ENCODE measurements around the gene SMARCC1.

SMARCC1 gene

DNA sequence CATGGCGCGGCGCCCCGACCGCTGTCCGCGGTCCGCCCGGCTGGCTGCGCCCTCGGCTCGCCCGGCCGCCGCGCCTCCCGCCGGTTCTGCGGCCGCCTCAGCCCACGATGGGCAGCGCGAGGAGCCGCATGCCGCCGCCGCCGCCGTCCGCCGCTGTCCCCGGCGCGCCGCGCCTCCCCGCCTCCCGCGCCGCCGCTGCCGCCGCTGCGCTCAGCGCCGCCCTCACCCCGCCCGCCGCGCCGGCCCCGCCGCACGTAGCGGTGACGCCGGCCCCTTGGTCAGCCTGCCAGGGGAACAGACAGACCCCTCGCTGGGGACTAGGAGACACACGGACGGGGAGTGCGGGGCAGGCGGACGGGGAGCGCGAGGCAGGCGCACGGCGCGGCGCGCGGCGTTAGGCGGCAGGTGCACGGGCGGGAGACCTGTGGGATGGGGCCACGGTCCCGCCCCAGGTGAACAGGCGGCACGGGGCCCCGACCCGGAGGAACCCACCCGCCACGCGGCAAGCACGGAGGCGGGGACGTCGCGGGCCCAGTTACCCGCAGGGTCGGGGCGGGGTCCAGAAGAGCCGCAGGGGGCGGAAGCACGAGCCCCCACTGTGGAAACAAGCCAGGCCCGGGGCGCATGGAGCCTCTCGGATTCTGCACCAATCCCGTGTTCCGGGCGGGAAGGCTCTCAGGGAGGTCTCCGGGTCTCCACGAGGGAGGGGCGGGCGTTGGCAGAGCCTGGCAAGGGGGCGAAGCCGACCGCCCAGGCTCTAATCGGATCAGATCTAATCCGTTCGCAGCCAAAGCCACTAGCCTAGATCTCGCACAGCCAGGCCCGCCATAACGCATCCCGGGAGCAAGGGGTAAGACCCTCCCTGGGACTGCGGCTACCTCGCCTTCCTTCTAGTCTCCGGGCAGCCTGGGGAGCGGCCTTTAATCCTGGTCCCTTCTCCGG, 202.7 kb downstream of the SMARCC1 start, which contains the start of gene CSPG5:
Gene CSPG5 (minus strand): TSS at position 175 of the 942 bp plus-strand sequence. CDS start 172 bp downstream, at position 3.
- ChIA-PET POLR2A (no interaction called here), CTCF (no interaction called here)
- Histone ChIP-seq H3K27ac (ENCODE audit: extremely low read depth, low read depth, low read length) (peak within 1 kb of the TSS; percentile 31; the same call in 1 of the 2 replicates), H3K4me3 (ENCODE audit: low read depth, low read length) (peak within 1 kb of the TSS; percentile 48), H3K4me1 (ENCODE audit: control insufficient read depth, insufficient read depth, low read length) (no peaks in the 10 kb centered on the region), H3K36me3 (ENCODE audit: control insufficient read depth in 2 of 2, insufficient read depth in 1 of 2, low read length in 2 of 2) (no peaks in the 10 kb centered on the region), H3K9me3 (ENCODE audit: control insufficient read depth, insufficient read depth, low read depth, low read length) (no peaks in the 10 kb centered on the region)
- TF ChIP-seq SP3 (tag by site-specific recombination; IDR thresholded peaks at IDR 0.05), result 0 out of 2 replicates have a peak, but pooled peaks have one; percentile 52
- TF ChIP-seq ZFHX2 (tag by site-specific recombination; conservative IDR thresholded peaks at IDR 0.05), result peak; percentile 46
- peak; percentile 54 for TF ChIP-seq SP2 (tag by site-specific recombination; IDR thresholded peaks at IDR 0.05)
- TF ChIP-seq ZNF146 (tag by site-specific recombination; IDR thresholded peaks at IDR 0.05), result no peak
- no peak for TF ChIP-seq ZNF239 (tag by site-specific recombination; IDR thresholded peaks at IDR 0.05)
- peak; percentile 62 for TF ChIP-seq PATZ1 (tag by site-specific recombination; IDR thresholded peaks at IDR 0.05)
- peak; percentile 63 for TF ChIP-seq ZIC2 (tag by site-specific recombination; IDR thresholded peaks at IDR 0.05)
- TF ChIP-seq ZNF561 (tag by site-specific recombination; IDR thresholded peaks at IDR 0.05; ENCODE audit: borderline replicate concordance), result peak; percentile 41; the same call in 1 of the 2 replicates
- TF ChIP-seq GLIS2 (tag by site-specific recombination; IDR thresholded peaks at IDR 0.05), result peak; percentile 76
- TF ChIP-seq ZNF292 (tag by site-specific recombination; IDR thresholded peaks at IDR 0.05; ENCODE audit: borderline replicate concordance, low read depth), result no peak
- TF ChIP-seq, protein P1, sequence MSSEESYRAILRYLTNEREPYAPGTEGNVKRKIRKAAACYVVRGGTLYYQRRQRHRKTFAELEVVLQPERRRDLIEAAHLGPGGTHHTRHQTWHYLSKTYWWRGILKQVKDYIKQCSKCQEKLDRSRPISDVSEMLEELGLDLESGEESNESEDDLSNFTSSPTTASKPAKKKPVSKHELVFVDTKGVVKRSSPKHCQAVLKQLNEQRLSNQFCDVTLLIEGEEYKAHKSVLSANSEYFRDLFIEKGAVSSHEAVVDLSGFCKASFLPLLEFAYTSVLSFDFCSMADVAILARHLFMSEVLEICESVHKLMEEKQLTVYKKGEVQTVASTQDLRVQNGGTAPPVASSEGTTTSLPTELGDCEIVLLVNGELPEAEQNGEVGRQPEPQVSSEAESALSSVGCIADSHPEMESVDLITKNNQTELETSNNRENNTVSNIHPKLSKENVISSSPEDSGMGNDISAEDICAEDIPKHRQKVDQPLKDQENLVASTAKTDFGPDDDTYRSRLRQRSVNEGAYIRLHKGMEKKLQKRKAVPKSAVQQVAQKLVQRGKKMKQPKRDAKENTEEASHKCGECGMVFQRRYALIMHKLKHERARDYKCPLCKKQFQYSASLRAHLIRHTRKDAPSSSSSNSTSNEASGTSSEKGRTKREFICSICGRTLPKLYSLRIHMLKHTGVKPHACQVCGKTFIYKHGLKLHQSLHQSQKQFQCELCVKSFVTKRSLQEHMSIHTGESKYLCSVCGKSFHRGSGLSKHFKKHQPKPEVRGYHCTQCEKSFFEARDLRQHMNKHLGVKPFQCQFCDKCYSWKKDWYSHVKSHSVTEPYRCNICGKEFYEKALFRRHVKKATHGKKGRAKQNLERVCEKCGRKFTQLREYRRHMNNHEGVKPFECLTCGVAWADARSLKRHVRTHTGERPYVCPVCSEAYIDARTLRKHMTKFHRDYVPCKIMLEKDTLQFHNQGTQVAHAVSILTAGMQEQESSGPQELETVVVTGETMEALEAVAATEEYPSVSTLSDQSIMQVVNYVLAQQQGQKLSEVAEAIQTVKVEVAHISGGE (tag by site-specific recombination; conservative IDR thresholded peaks at IDR 0.05; ENCODE audit: low read depth), result no peak
- no peak for TF ChIP-seq ZNF391 (tag by site-specific recombination; IDR thresholded peaks at IDR 0.05; ENCODE audit: borderline replicate concordance, low read depth)
- TF ChIP-seq ZNF707 (tag by site-specific recombination; IDR thresholded peaks at IDR 0.05), result no peak
- peak; percentile 65 for TF ChIP-seq ZNF398 (tag by site-specific recombination; IDR thresholded peaks at IDR 0.05)
- TF ChIP-seq ZNF664 (tag by site-specific recombination; IDR thresholded peaks at IDR 0.05), result no peak
- TF ChIP-seq ZNF785 (tag by site-specific recombination; IDR thresholded peaks at IDR 0.05), result 0 out of 2 replicates have a peak, but pooled peaks have one; percentile 22
- peak; percentile 67; the same call in 1 of the 2 replicates for TF ChIP-seq GLIS1 (tag by site-specific recombination; IDR thresholded peaks at IDR 0.05)
- TF ChIP-seq ZNF366 (tag by site-specific recombination; conservative IDR thresholded peaks at IDR 0.05), result no peak
- peak; percentile 68 for TF ChIP-seq ZNF341 (tag by site-specific recombination; IDR thresholded peaks at IDR 0.05; ENCODE audit: low read depth)
- TF ChIP-seq ZBTB20 (tag by site-specific recombination; IDR thresholded peaks at IDR 0.05), result peak; percentile 49; the same call in 1 of the 2 replicates
- peak; percentile 59 for TF ChIP-seq KLF1 (tag by site-specific recombination; IDR thresholded peaks at IDR 0.05)
- peak; percentile 70 for TF ChIP-seq ZBTB26 (tag by site-specific recombination; optimal IDR thresholded peaks at IDR 0.05)
